Endothelial cell of umbilical vein (primary cell): Measurements from ENCODE around the gene ZYX. TPM values are rescaled to one million over a fixed set of nuclear protein-coding genes. Genes with fewer than 3 reads are reported as not detected.

ENCODE experiments used
- BruUV-seq: library from RNA; stranded (reverse); fragments of 400-500 nt; replicated peaks from 2 replicates; lab custom pipeline; 2021; lab: Mats Ljungman, UMichigan
- CTCF ChIA-PET: fragments of 300-600, 350-600 bp; sonication (Branson Sonifier 250); formaldehyde crosslinking; loops from one replicate; lab custom pipeline; 2021; ENCODE audit warnings: antibody characterized with exemption, inconsistent platforms; lab: Charles Lee
- POLR2A ChIA-PET: fragments of 300-600, 350-600 bp; sonication (Branson Sonifier 250); formaldehyde crosslinking; loops from one replicate; lab custom pipeline; 2021; ENCODE audit warnings: antibody characterized with exemption, inconsistent platforms; lab: Charles Lee
- DNase-seq: peaks from one replicate; pipeline ENCODE4 v3.0.0-alpha.2; 2011; ENCODE audit warnings: low read depth, low spot score
- FAIRE-seq: peaks from 2 replicates; lab custom pipeline; 2011; peaks lifted over from hg19 to GRCh38; lab: Jason Lieb, UNC
- H2AFZ ChIP-seq: 2 replicates; pipeline ENCODE4 v1.6.0; 2012; ENCODE audit warnings: low read depth, low read length, control low read depth, inconsistent platforms
- H3K27ac ChIP-seq: 2 replicates; pipeline ENCODE4 v1.5.1; 2011; ENCODE audit warnings: low read depth, mild to moderate bottlenecking, control low read depth, low read length, moderate library complexity; ENCODE audit not compliant: insufficient read depth
- H3K27me3 ChIP-seq, 2 experiments: 2 replicates each; pipeline versions ENCODE4 v1.6.0 to v1.6.1; 2011; ENCODE audit warnings: low read length in 2 of 2, mixed read lengths in 1 of 2; ENCODE audit not compliant: control insufficient read depth in 2 of 2, insufficient read depth in 2 of 2
- H3K36me3 ChIP-seq, 2 experiments: 2 replicates in 1 of 2; 3 replicates in 1 of 2; pipeline ENCODE4 v1.5.1; 2011; ENCODE audit warnings: low read length in 2 of 2, mild to moderate bottlenecking in 1 of 2, moderate library complexity in 1 of 2; ENCODE audit not compliant: control insufficient read depth in 2 of 2, insufficient read depth in 2 of 2; ENCODE audit errors: extremely low read depth in 1 of 2
- H3K4me1 ChIP-seq: 3 replicates; pipeline ENCODE4 v1.5.1; 2011; ENCODE audit warnings: mild to moderate bottlenecking, low read length; ENCODE audit not compliant: control insufficient read depth, insufficient read depth; ENCODE audit errors: extremely low read depth
- H3K4me2 ChIP-seq: 2 replicates; pipeline ENCODE4 v1.6.1; 2011; ENCODE audit warnings: low read length, control low read depth, mixed read lengths; ENCODE audit not compliant: insufficient read depth
- H3K4me3 ChIP-seq, 3 experiments: fragments of 200-600 bp in 1 of 3; sonication (generic), shearing (Covaris generic) in 1 of 3; replicated peaks in 1 of 3; 2 replicates each; pipeline ENCODE4 v1.5.1; 2011 to 2016; ENCODE audit warnings: control low read depth in 3 of 3, low read length in 3 of 3, mild to moderate bottlenecking in 2 of 3, inconsistent platforms in 1 of 3, low read depth in 1 of 3, moderate library complexity in 1 of 3; ENCODE audit not compliant: insufficient read depth in 1 of 3
- H3K79me2 ChIP-seq: 2 replicates; pipeline ENCODE4 v1.6.0; 2012; ENCODE audit warnings: low read length, inconsistent platforms; ENCODE audit not compliant: control insufficient read depth, insufficient read depth
- H3K9ac ChIP-seq: replicated peaks from 2 replicates; pipeline ENCODE3; 2011; ENCODE audit warnings: low read length, control low read depth; ENCODE audit not compliant: insufficient read depth; ENCODE audit errors: extremely low read depth
- H3K9me1 ChIP-seq: replicated peaks from 3 replicates; pipeline ENCODE4 v1.6.0; 2011; ENCODE audit warnings: mild to moderate bottlenecking, low read length; ENCODE audit not compliant: control insufficient read depth, insufficient read depth; ENCODE audit errors: extremely low read depth
- H3K9me3 ChIP-seq: replicated peaks from 2 replicates; pipeline ENCODE4 v1.5.1; 2012; ENCODE audit warnings: low read length, inconsistent platforms; ENCODE audit not compliant: control insufficient read depth, insufficient read depth
- H4K20me1 ChIP-seq: replicated peaks from 2 replicates; pipeline ENCODE3; 2011; ENCODE audit warnings: mild to moderate bottlenecking, low read length; ENCODE audit not compliant: control insufficient read depth, insufficient read depth; ENCODE audit errors: extremely low read depth
- EZH2 ChIP-seq: IDR thresholded peaks from 2 replicates; pipeline ENCODE4 v1.6.1; 2012; ENCODE audit warnings: borderline replicate concordance, low read depth, mild to moderate bottlenecking, moderate library complexity, low read length, inconsistent platforms; ENCODE audit not compliant: severe bottlenecking
- GATA2 ChIP-seq: IDR thresholded peaks from 2 replicates; pipeline ENCODE4 v1.7.0; 2011; ENCODE audit warnings: low read depth, mild to moderate bottlenecking, moderate library complexity, mixed read lengths, low read length; ENCODE audit not compliant: insufficient read length, insufficient read depth
- MAX ChIP-seq: IDR thresholded peaks from 2 replicates; pipeline ENCODE4 v1.6.1; 2011; ENCODE audit not compliant: insufficient read depth, insufficient read length
- POLR2A ChIP-seq: IDR thresholded peaks from 2 replicates; pipeline ENCODE4 v1.6.1; 2012; ENCODE audit warnings: low read depth, mild to moderate bottlenecking, control low read depth, low read length
- POLR2AphosphoS5 ChIP-seq: IDR thresholded peaks from 2 replicates; pipeline ENCODE4 v1.6.1; 2012; ENCODE audit warnings: low read depth, mild to moderate bottlenecking, control low read depth, low read length, moderate library complexity; ENCODE audit not compliant: insufficient read depth
- dilution Hi-C: fragments of 300-500 bp; cut with MboI; formaldehyde crosslinking; loops from one replicate; pipeline ENCODE4 v1.15.0; 2019; ENCODE audit warnings: low sequenced_read_pairs; ENCODE audit not compliant: extremely low pct_ligation_motif_present
- intact Hi-C: fragments of 100-400 bp; cut with micrococcal nuclease; formaldehyde crosslinking; loops from one replicate; pipeline ENCODE4 v1.10.0; 2022
- polyA plus RNA-seq, 4 experiments: library from polyadenylated mRNA; depleted of rRNA in 3 of 4; stranded (reverse) in 3 of 4; unstranded in 1 of 4; fragments of >200 nt; gene quantifications; 2 replicates each; pipeline versions ENCODE4 v1.2.1 to v1.2.3, GENCODE V29; 2011 to 2012; ENCODE audit warnings: missing spikeins in 1 of 4
- total RNA-seq: library from RNA; stranded (reverse); gene quantifications from 2 replicates; pipeline ENCODE4 v1.2.3, GENCODE V29; 2021

Gene ZYX
- total and polyA plus RNA-seq, 2 donors (not counting 3 experiments of a cell fraction or from before 2014, with no cell fraction given): 196 to 545 TPM

- POLR2A ChIA-PET: interaction anchor here (1.0 to 1.9 kb wide), 4 partner anchors 9 to 27 kb away, joined by 3 to 10 read pairs (median 5); no protein-coding TSS in a partner anchor
- Histone ChIP-seq H3K9me1 (no peaks in the 10 kb centered on the region), H3K27me3 (no peaks in the 10 kb centered on the region), H2AFZ (no peak overlapping the region), H3K79me2 (peaks cover 84% of the 10 kb centered on the region), H3K4me3 (peak overlapping the region; percentile 76 to 94 (median 88)), H4K20me1 (no peaks in the 10 kb centered on the region), H3K4me1 (peaks cover 61% of the 10 kb centered on the region), H3K36me3 (peaks cover 8 to 12% of the 10 kb centered on the region in 2 experiments), H3K4me2 (peak overlapping the region; percentile 74), H3K27ac (peak overlapping the region; percentile 90), H3K9ac (peak overlapping the region; percentile 96), H3K9me3 (no peaks in the 10 kb centered on the region)
- dilution Hi-C loops: loop anchor here (25.0 kb wide), 1 partner anchor 129 kb away; no protein-coding TSS in a partner anchor
- intact Hi-C loops: loop anchor here (1.0 to 5.0 kb wide), 2 partner anchors 8 to 114 kb away; no protein-coding TSS in a partner anchor
- peak; percentile 64 for TF ChIP-seq POLR2A
- no peak for TF ChIP-seq GATA2
- FAIRE-seq (peak; percentile 15), DNase-seq (no peak)
- CTCF ChIA-PET: interaction anchor here (1.0 to 2.2 kb wide), 8 partner anchors 8 to 122 kb away, joined by 3 to 11 read pairs (median 5); no protein-coding TSS in a partner anchor
- BruUV-seq: no TSS peak
These were observed 1.9 kb downstream of the ZYX start for GRCh38 chr7:143382791-143383641.

GRCh38 chr7:143383642-143383957 is 2.5 kb downstream of the ZYX start:
- H4K20me1 ChIP-seq: no peaks in the 10 kb centered on the region
- ChIA-PET POLR2A (interaction anchor here (0.9 to 1.7 kb wide), 7 partner anchors 10 to 143 kb away, joined by 3 to 10 read pairs (median 3); partner anchors contain the start of gene CASP2), CTCF (interaction anchor here (0.7 to 2.2 kb wide), 7 partner anchors 9 to 353 kb away, joined by 3 to 11 read pairs (median 4); no protein-coding TSS in a partner anchor)
- H3K27me3 ChIP-seq: no peaks in the 10 kb centered on the region
- H3K4me2 ChIP-seq: peak overlapping the region; percentile 74
- DNase-seq (no peak), FAIRE-seq (peak; percentile 48)
- no peak overlapping the region for H2AFZ ChIP-seq
- BruUV-seq: no TSS peak
- peak overlapping the region; percentile 7 for H3K27ac ChIP-seq
- peaks cover 90% of the 10 kb centered on the region for H3K79me2 ChIP-seq
- H3K4me1 ChIP-seq: peaks cover 64% of the 10 kb centered on the region
- H3K4me3 ChIP-seq: peak overlapping the region in 2 of 3 experiments; percentile 76 to 94
- H3K9me3 ChIP-seq: no peaks in the 10 kb centered on the region
- intact Hi-C loops: loop anchor here (1.0 to 5.0 kb wide), 2 partner anchors 8 to 114 kb away; no protein-coding TSS in a partner anchor
- peak overlapping the region; percentile 37 for H3K9ac ChIP-seq
- H3K9me1 ChIP-seq: no peaks in the 10 kb centered on the region
- TF ChIP-seq EZH2: no peak
- no peak for TF ChIP-seq POLR2AphosphoS5
- TF ChIP-seq MAX: no peak
- peaks cover 8 to 18% of the 10 kb centered on the region in 2 experiments for H3K36me3 ChIP-seq
- dilution Hi-C loops: loop anchor here (25.0 kb wide), 1 partner anchor 129 kb away; no protein-coding TSS in a partner anchor
